ENCODE results near the gene ARHGAP44. TPM values are rescaled to one million over a fixed set of nuclear protein-coding genes. Genes with fewer than 3 reads are reported as not detected.

ARHGAP44 gene
- total RNA-seq, 2 experiments from 2014 or later = not detected

- no peaks in the 10 kb centered on the region for H3K4me1 Mint-ChIP-seq (ENCODE audit: low read depth)
These were observed 94.2 kb downstream of the ARHGAP44 start for GRCh38 chr17:12883472-12883871.

GRCh38 chr17:12887088-12887487, 97.8 kb downstream of the ARHGAP44 start:
- H3K27me3 ChIP-seq (ENCODE audit: control insufficient read depth in 1 of 2, insufficient read depth in 2 of 2, low read length in 2 of 2) = no peaks in the 10 kb centered on the region
- H3K36me3 ChIP-seq (ENCODE audit: insufficient read depth, low read length) = no peaks in the 10 kb centered on the region
- intact Hi-C loops (cut with DNase I, micrococcal nuclease) = no loop called here
- H3K4me1 Mint-ChIP-seq (ENCODE audit: low read depth) = no peaks in the 10 kb centered on the region
- ChIA-PET POLR2A (no interaction called here), CTCF (no interaction called here)
- H3K4me3 Mint-ChIP-seq = no peak overlapping the region
- no peaks in the 10 kb centered on the region for H3K27me3 Mint-ChIP-seq
- H3K27ac ChIP-seq (ENCODE audit: low read depth in 1 of 2, low read length in 2 of 2) = no peak overlapping the region
- H3K4me3 ChIP-seq (ENCODE audit: low read length) = no peak overlapping the region
- TF ChIP-seq CTCF (IDR thresholded peaks at IDR 0.05) = no peak
- H3K9me3 ChIP-seq (ENCODE audit: control insufficient read depth in 1 of 2, insufficient read depth in 1 of 2, low read length in 2 of 2) = peaks cover 0 to 5% of the 10 kb centered on the region in 2 experiments
- H3K9me3 Mint-ChIP-seq = peaks cover 6% of the 10 kb centered on the region
- no peak for DNase-seq
- no peaks in the 10 kb centered on the region for H3K36me3 Mint-ChIP-seq (ENCODE audit: low read depth)
- H3K27ac Mint-ChIP-seq = no peak overlapping the region
- no peak for ATAC-seq (ENCODE audit: poor library complexity)
- H3K4me1 ChIP-seq (ENCODE audit: insufficient read depth, low read length) = no peaks in the 10 kb centered on the region

More at GRCh38 chr17:12883472-12883871, 94.2 kb downstream of the ARHGAP44 start:
- intact Hi-C loops (cut with DNase I, micrococcal nuclease) = no loop called here
- no peak overlapping the region for H3K4me3 Mint-ChIP-seq
- DNase-seq = no peak
- POLR2A ChIA-PET = no interaction called here
- Histone ChIP-seq H3K4me1 (ENCODE audit: insufficient read depth, low read length) (no peaks in the 10 kb centered on the region), H3K27me3 (ENCODE audit: control insufficient read depth in 1 of 2, insufficient read depth in 2 of 2, low read length in 2 of 2) (no peaks in the 10 kb centered on the region), H3K36me3 (ENCODE audit: insufficient read depth, low read length) (no peaks in the 10 kb centered on the region), H3K27ac (ENCODE audit: low read depth in 1 of 2, low read length in 2 of 2) (no peak overlapping the region), H3K9me3 (ENCODE audit: control insufficient read depth in 1 of 2, insufficient read depth in 1 of 2, low read length in 2 of 2) (no peaks in the 10 kb centered on the region), H3K4me3 (ENCODE audit: low read length) (no peak overlapping the region)
- H3K9me3 Mint-ChIP-seq = peaks cover 5% of the 10 kb centered on the region
- no peaks in the 10 kb centered on the region for H3K36me3 Mint-ChIP-seq (ENCODE audit: low read depth)
- H3K27me3 Mint-ChIP-seq = no peaks in the 10 kb centered on the region
- CTCF ChIA-PET = no interaction called here
- H3K27ac Mint-ChIP-seq = no peak overlapping the region
- ATAC-seq (ENCODE audit: poor library complexity) = no peak
- TF ChIP-seq CTCF (IDR thresholded peaks at IDR 0.05) = no peak

- ChIA-PET CTCF (no interaction called here), POLR2A (no interaction called here)
- H3K27ac ChIP-seq (ENCODE audit: low read depth in 1 of 2, low read length in 2 of 2) = no peak overlapping the region
- TF ChIP-seq CTCF (IDR thresholded peaks at IDR 0.05) = no peak
- H3K36me3 Mint-ChIP-seq (ENCODE audit: low read depth) = no peaks in the 10 kb centered on the region
- H3K27me3 ChIP-seq (ENCODE audit: control insufficient read depth in 1 of 2, insufficient read depth in 2 of 2, low read length in 2 of 2) = no peaks in the 10 kb centered on the region
- H3K27ac Mint-ChIP-seq = no peak overlapping the region
- DNase-seq = no peak
- H3K9me3 ChIP-seq (ENCODE audit: control insufficient read depth in 1 of 2, insufficient read depth in 1 of 2, low read length in 2 of 2) = peaks cover 11 to 13% of the 10 kb centered on the region in 2 experiments
- H3K4me3 Mint-ChIP-seq = no peak overlapping the region
- H3K9me3 Mint-ChIP-seq = peaks cover 6% of the 10 kb centered on the region
- no peaks in the 10 kb centered on the region for H3K4me1 ChIP-seq (ENCODE audit: insufficient read depth, low read length)
- no peaks in the 10 kb centered on the region for H3K36me3 ChIP-seq (ENCODE audit: insufficient read depth, low read length)
- no peak for ATAC-seq (ENCODE audit: poor library complexity)
- H3K4me3 ChIP-seq (ENCODE audit: low read length) = no peak overlapping the region
- H3K27me3 Mint-ChIP-seq = no peaks in the 10 kb centered on the region
- intact Hi-C loops (cut with DNase I, micrococcal nuclease) = no loop called here
- no peaks in the 10 kb centered on the region for H3K4me1 Mint-ChIP-seq (ENCODE audit: low read depth)
These were observed 107.0 kb downstream of the ARHGAP44 start for GRCh38 chr17:12896180-12896785.

Data from CD4-positive, alpha-beta T cell (primary cell).